Tongue (tissue), 3 donors: ENCODE data around the gene HELQ. TPM values are rescaled to one million over a fixed set of nuclear protein-coding genes. Genes with fewer than 3 reads are reported as not detected.

Experiments
- DNase-seq: peaks from one replicate; pipeline ENCODE4 v3.0.0-alpha.2; 2015
- small RNA-seq: library from RNA; depleted of rRNA; stranded (forward); fragments of <200 nt; gene quantifications from one replicate; pipeline ENCODE3, GENCODE V24; 2014; ENCODE audit warnings: low replicate concordance
- total RNA-seq: library from RNA; depleted of rRNA; stranded (reverse); fragments of >200 nt; gene quantifications from one replicate; pipeline ENCODE4 v1.2.3, GENCODE V29; 2014

Gene HELQ
- total RNA-seq, 1 donor from 2014 or later = 23.2 TPM

DNA sequence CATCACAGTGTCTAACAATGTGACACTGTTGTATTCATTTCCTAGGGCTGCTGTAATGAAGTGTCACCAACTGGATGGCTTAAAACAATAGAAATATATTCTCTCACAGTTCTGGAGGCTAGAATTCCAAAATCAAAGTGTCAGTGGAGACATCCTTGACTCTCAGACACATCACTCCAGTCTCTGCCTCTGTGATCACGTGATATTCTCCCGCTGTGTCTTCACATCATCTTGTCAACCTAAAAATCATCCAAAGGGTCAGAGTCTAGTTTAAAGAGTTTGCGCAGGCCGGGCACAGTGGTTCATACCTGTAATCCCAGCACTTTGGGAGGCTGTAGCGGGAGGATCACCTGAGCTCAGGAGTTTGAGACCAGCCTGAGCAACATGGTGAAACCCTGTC lies 84.4 kb downstream of the HELQ start:
- no peak for DNase-seq

DNA sequence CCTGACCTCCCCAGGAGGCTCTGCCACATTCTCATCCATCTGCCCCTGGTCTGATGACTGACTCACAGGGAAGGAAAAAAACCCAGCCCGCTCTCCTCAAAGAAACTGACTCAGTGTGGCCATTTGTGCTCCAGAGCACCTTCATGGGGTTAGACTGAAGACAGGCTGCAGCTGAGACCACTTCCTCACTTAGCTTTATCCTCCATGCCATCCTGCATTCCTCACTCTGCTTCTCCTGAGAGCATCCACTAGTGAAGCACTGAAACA lies 85.0 kb downstream of the HELQ start:
- no peak for DNase-seq

DNA sequence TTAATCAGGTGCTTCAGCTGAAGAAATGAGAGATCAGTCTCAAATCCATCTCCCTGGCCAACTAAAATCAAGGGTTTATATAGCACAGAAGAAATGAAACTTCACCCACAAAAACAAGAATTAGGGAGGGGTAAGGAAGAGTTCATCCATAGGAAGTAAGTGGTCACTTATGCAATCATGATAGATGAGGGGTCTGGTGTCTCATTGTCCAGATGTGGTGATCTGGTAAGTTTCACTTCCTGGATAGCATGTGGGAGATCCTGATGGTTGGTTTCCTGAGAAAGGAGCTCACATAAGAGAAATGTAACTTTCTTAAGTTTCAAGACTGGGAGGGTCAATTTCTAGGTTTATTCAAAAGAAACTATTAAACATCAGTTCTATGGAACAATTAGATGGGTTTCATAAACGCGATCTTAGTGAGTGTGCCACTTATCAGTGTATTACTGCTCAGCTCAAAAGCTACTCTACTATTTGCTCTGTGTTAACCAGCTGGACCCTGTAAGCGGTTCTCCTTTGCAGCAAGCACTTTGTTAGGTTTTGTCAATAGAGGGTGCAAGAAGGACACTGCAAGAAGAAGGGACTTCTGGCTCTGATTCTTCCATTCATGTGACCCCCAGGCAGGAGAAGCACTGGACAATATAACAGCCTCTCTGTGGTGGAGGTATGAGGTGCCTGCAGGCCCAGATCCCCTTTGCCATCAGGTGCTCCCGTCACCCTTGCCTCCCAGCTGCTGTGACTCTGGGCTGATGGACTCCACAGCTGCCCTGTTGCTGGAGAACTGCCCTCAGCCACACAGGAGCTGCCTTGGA lies 85.6 kb downstream of the HELQ start:
- peak; percentile 16 for DNase-seq

DNA sequence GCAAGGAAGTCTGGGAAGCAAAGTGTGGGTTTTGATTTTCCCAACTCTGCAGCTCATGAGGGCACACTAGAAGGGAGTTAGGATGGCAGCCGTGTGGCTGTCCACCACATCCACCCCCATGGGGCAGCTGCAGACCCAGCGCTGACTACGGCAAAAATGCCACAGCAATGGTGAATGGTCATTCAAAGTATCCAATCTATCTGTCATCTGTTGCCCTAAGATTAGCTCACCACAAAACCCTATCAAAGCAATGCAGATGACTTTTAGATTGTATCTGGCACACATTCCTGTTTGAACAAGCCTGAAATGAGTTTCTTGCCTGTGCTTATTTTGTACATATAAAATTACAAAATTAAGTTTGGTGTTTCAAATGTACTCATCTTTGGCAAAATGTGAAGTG lies 91.3 kb downstream of the HELQ start:
- DNase-seq = no peak

DNA sequence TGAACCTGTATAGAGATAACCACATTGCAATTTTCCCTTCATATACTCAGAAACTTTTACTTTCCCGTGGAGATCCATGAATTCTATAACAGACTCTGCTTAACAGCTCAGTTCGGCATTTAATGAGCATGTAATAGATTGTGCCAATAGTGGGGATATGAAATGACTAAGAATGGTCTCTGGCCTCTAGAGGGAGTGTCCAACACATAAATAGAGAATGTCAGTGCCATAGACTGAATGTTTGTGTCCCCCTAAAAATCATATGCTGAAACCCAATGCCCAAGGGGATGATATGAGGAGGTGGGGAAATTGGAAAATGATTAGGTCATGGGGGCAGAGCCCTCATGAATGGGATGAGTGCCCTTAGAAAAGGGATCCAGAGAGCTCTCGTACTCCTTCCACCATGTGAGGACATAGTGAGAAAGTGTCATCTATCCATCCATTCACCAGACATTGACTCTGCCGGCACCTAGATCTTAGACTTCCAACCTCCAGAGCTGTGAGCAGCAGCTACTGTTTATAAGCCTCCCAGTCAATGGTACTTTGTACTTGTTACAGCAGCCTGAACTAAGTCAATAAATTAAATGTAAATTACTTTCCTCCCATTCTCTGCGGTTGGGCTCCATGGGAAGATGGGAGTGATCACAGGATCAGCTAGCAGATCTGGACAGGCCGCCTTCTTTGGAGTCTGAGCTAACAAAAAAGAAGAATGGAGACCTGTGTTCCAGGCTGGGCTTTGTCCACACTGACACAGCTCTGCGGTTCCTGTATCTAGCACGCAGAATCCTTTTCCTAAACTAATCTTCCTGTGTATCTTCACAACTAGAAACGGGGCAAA lies 92.9 kb downstream of the HELQ start:
- DNase-seq = peak; percentile 9

DNA sequence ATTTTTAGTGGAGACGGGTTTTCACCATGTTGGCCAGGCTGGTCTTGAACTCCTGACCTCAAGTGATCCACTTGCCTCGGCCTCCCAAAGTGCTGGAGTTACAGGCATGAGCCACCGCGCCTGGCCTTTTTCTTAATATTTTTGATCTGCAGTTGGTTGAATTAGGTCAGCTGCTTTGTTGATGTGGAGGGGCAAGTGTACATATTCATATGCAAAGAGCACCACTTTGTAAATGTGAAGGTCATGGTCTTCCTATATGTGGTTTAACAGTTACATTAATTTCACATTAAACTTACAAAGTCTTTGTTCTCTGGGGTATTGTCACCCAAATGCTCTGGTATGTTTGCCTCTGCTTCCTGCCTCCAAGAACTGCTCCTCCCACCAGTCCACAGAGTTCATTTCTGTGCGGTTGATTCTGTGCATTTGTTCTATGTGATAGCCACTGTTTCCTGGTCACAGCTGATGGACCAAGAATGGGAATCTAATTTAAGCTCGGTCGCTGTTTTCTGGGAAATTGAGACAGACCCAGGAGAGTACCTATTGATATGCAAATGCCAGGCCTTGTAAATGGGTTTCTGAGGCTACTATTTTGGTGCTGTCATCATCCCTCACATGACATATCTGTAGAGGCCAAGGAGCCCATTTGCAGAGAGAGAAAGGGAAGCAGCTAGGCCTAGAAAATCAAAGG lies 94.1 kb downstream of the HELQ start:
- DNase-seq = no peak

DNA sequence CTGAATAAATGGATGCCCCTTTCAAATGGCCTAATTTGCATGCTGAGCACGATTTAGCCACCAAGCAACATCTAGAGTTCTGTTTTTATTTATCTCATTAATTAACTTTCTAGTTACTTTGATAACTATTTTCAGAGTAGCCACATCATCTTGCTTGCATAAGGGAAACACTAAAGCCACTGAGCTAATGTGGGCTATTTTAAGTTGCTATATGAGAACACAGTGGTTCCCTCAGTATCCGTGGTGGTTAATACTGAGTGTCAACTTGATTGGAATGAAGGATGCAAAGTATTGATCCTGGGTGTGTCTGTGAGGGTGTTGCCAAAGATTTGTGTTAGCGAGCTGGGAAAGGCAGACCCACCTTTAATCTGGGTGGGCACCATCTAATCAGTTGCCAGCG lies 95.6 kb downstream of the HELQ start:
- no peak for DNase-seq

DNA sequence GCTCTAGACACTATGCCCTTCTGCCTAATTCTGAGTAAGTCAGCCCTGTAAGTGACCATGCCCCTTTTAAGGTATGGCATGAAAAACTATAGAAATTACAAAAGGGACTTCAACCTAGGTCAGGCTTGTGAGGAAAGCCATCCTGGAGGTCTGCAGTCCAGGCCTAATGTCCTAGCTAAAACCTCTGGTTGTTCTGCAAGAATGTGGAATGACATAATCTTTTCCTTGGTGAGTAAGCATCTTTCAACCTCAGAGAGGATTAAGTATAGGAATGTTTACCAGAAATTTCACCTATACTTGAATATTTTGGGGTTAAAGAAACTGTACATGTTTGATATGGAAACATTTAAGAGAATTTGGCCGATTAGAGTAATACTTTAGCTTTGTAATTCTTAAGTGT lies 97.2 kb downstream of the HELQ start:
- DNase-seq = no peak

Small RNA genes within 50 kb of the gene (small RNA-seq; reads per million reads assigned to genes)
- gene AC114781.5 = not detected

Other genes starting within 250 kb of the HELQ start
- 16.7 TPM for gene COQ2, start 171.0 kb downstream of the HELQ start, total RNA-seq
- gene HPSE, start 121.0 kb downstream of the HELQ start, total RNA-seq = 1.0 TPM
- gene MRPS18C, start 235 bp upstream of the HELQ start, total RNA-seq = 24.7 TPM
- 17.8 TPM for gene ABRAXAS1, start 29.3 kb upstream of the HELQ start, total RNA-seq
- 27.8 TPM for gene GPAT3, start 80.3 kb upstream of the HELQ start, total RNA-seq